Activated CD4-positive, alpha-beta T cell treated with anti-CD3 and anti-CD28 coated beads, Interleukin-2, amount 50 U/mL, for 4 hours (primary cell): ENCODE results near the gene CENPL.

Source experiments
- DNase-seq, 2 experiments: peaks; one replicate each; pipeline ENCODE4 v3.0.0-alpha.2; 2020

CENPL gene

DNA sequence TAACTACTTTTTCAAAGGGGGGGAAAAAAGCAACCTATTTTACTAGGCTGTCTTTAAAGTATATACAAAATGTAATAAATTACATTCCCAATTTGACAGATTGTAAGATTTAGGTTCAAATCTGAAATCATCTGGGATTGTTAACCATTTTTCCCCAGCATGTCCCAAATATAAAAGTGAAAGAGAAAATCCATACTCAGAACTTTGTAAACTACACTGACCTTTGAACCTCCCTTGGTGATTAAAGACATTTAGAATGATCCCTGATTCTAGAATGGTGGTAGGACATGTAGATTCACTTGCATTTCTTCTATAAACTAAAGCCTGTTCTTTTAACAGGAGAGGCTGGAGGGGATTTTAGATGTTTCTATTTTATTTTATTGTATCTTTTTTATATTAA lies 70.9 kb downstream of the CENPL start:
- DNase-seq, result no peak
